Stimulated activated CD4-positive, alpha-beta T cell treated with anti-CD3 and anti-CD28 coated beads, Interleukin-2, amount 100 ng/mL, for 4 hours (primary cell): ENCODE measurements around the gene DAAM2.
A peak's percentile ranks its signal among the peaks of the same experiment; 100 is the strongest.

ENCODE experiments used
- DNase-seq: peaks from one replicate; pipeline ENCODE4 v3.0.0-alpha.2; 2020; ENCODE audit warnings: low read depth

The DAAM2 gene

GRCh38 chr6:39848171-39848570 lies 56.0 kb downstream of the DAAM2 start:
- DNase-seq: no peak

- DNase-seq: no peak
Observed at GRCh38 chr6:39849228-39849627, 57.1 kb downstream of the DAAM2 start.

- DNase-seq: no peak
Observed at GRCh38 chr6:39849764-39850163, 57.6 kb downstream of the DAAM2 start.

- DNase-seq: no peak
Observed at GRCh38 chr6:39850736-39851297, 58.6 kb downstream of the DAAM2 start.

GRCh38 chr6:39851331-39851730 lies 59.2 kb downstream of the DAAM2 start:
- DNase-seq: no peak

GRCh38 chr6:39852324-39852723 lies 60.1 kb downstream of the DAAM2 start:
- no peak for DNase-seq

- no peak for DNase-seq
Observed at GRCh38 chr6:39853604-39854003, 61.4 kb downstream of the DAAM2 start.

GRCh38 chr6:39855356-39855995 lies 63.3 kb downstream of the DAAM2 start:
- DNase-seq: no peak

- no peak for DNase-seq
Observed at GRCh38 chr6:39859025-39859424, 66.8 kb downstream of the DAAM2 start.

- DNase-seq: no peak
Observed at GRCh38 chr6:39861663-39862062, 69.5 kb downstream of the DAAM2 start.

- peak; percentile 3 for DNase-seq
Observed at GRCh38 chr6:39865011-39865888, 73.1 kb downstream of the DAAM2 start.

- DNase-seq: no peak
Observed at GRCh38 chr6:39867592-39867991, 75.4 kb downstream of the DAAM2 start.

GRCh38 chr6:39870950-39871349 lies 78.8 kb downstream of the DAAM2 start:
- DNase-seq: no peak

- no peak for DNase-seq
Observed at GRCh38 chr6:39873439-39873838, 81.3 kb downstream of the DAAM2 start.

GRCh38 chr6:39876111-39876510 lies 83.9 kb downstream of the DAAM2 start:
- DNase-seq: no peak

GRCh38 chr6:39876826-39877225 lies 84.7 kb downstream of the DAAM2 start:
- no peak for DNase-seq

- DNase-seq: no peak
Observed at GRCh38 chr6:39879535-39879934, 87.4 kb downstream of the DAAM2 start.

GRCh38 chr6:39880594-39880993 lies 88.4 kb downstream of the DAAM2 start:
- no peak for DNase-seq

GRCh38 chr6:39881851-39882530 lies 89.8 kb downstream of the DAAM2 start:
- DNase-seq: no peak

- DNase-seq: no peak
Observed at GRCh38 chr6:39882531-39882899, 90.3 kb downstream of the DAAM2 start.

- DNase-seq: no peak
Observed at GRCh38 chr6:39884696-39885095, 92.5 kb downstream of the DAAM2 start.

- DNase-seq: no peak
Observed at GRCh38 chr6:39885691-39886090, 93.5 kb downstream of the DAAM2 start.

GRCh38 chr6:39886871-39887270 lies 94.7 kb downstream of the DAAM2 start:
- no peak for DNase-seq
